ENCODE data around the gene TTC9. TPM values are rescaled to one million over a fixed set of nuclear protein-coding genes. Genes with fewer than 3 reads are reported as not detected.

The TTC9 gene
- total and polyA plus RNA-seq, 10 of the 15 experiments (the other 5 are each of a cell fraction or from before 2014, with no cell fraction given), result 0.87 to 15.8 (median 7.8) TPM

DNA sequence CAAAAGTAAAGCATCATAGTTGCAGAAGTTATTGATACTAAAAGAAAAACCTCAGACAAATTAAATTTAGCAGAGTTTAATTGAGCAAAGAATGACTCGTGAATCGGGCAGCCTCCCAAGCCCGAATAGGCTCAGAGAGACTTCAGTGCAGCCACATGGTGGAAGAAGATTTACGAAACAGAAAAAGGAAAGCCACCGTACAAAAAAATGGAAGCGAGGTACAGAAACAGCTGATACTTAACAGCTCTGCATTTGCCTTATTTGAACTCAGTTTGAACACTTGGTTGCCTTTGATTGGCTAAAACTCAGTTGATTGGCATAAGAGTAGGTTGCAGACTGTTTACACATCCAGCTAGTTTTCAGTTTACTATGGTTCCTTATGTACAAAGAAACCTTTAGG lies 12.9 kb downstream of the TTC9 start (continued):
- TF ChIP-seq, protein P1, sequence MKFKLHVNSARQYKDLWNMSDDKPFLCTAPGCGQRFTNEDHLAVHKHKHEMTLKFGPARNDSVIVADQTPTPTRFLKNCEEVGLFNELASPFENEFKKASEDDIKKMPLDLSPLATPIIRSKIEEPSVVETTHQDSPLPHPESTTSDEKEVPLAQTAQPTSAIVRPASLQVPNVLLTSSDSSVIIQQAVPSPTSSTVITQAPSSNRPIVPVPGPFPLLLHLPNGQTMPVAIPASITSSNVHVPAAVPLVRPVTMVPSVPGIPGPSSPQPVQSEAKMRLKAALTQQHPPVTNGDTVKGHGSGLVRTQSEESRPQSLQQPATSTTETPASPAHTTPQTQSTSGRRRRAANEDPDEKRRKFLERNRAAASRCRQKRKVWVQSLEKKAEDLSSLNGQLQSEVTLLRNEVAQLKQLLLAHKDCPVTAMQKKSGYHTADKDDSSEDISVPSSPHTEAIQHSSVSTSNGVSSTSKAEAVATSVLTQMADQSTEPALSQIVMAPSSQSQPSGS (IDR thresholded peaks at IDR 0.05; ENCODE audit: low read length), result no peak
- no peak for TF ChIP-seq SMAD1 (IDR thresholded peaks at IDR 0.05; ENCODE audit: low read depth, partially characterized antibody)
- peak; percentile 68 for TF ChIP-seq ZNF384 (IDR thresholded peaks at IDR 0.05; ENCODE audit: borderline replicate concordance, low read depth, low read length)
- no peak for TF ChIP-seq CHD4 (IDR thresholded peaks at IDR 0.05)
- no peak for TF ChIP-seq ZBED1 (IDR thresholded peaks at IDR 0.05; ENCODE audit: borderline replicate concordance)
- no peak for TF ChIP-seq RFX5 (IDR thresholded peaks at IDR 0.05; ENCODE audit: low read depth, low read length)
- TF ChIP-seq STAT1 (conservative IDR thresholded peaks at IDR 0.05), result no peak
- TF ChIP-seq CREM (IDR thresholded peaks at IDR 0.05; ENCODE audit: low read depth), result no peak
- TF ChIP-seq, protein P2, sequence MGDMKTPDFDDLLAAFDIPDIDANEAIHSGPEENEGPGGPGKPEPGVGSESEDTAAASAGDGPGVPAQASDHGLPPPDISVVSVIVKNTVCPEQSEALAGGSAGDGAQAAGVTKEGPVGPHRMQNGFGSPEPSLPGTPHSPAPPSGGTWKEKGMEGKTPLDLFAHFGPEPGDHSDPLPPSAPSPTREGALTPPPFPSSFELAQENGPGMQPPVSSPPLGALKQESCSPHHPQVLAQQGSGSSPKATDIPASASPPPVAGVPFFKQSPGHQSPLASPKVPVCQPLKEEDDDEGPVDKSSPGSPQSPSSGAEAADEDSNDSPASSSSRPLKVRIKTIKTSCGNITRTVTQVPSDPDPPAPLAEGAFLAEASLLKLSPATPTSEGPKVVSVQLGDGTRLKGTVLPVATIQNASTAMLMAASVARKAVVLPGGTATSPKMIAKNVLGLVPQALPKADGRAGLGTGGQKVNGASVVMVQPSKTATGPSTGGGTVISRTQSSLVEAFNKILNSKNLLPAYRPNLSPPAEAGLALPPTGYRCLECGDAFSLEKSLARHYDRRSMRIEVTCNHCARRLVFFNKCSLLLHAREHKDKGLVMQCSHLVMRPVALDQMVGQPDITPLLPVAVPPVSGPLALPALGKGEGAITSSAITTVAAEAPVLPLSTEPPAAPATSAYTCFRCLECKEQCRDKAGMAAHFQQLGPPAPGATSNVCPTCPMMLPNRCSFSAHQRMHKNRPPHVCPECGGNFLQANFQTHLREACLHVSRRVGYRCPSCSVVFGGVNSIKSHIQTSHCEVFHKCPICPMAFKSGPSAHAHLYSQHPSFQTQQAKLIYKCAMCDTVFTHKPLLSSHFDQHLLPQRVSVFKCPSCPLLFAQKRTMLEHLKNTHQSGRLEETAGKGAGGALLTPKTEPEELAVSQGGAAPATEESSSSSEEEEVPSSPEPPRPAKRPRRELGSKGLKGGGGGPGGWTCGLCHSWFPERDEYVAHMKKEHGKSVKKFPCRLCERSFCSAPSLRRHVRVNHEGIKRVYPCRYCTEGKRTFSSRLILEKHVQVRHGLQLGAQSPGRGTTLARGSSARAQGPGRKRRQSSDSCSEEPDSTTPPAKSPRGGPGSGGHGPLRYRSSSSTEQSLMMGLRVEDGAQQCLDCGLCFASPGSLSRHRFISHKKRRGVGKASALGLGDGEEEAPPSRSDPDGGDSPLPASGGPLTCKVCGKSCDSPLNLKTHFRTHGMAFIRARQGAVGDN (IDR thresholded peaks at IDR 0.05), result peak; percentile 71
- TF ChIP-seq, protein P3, sequence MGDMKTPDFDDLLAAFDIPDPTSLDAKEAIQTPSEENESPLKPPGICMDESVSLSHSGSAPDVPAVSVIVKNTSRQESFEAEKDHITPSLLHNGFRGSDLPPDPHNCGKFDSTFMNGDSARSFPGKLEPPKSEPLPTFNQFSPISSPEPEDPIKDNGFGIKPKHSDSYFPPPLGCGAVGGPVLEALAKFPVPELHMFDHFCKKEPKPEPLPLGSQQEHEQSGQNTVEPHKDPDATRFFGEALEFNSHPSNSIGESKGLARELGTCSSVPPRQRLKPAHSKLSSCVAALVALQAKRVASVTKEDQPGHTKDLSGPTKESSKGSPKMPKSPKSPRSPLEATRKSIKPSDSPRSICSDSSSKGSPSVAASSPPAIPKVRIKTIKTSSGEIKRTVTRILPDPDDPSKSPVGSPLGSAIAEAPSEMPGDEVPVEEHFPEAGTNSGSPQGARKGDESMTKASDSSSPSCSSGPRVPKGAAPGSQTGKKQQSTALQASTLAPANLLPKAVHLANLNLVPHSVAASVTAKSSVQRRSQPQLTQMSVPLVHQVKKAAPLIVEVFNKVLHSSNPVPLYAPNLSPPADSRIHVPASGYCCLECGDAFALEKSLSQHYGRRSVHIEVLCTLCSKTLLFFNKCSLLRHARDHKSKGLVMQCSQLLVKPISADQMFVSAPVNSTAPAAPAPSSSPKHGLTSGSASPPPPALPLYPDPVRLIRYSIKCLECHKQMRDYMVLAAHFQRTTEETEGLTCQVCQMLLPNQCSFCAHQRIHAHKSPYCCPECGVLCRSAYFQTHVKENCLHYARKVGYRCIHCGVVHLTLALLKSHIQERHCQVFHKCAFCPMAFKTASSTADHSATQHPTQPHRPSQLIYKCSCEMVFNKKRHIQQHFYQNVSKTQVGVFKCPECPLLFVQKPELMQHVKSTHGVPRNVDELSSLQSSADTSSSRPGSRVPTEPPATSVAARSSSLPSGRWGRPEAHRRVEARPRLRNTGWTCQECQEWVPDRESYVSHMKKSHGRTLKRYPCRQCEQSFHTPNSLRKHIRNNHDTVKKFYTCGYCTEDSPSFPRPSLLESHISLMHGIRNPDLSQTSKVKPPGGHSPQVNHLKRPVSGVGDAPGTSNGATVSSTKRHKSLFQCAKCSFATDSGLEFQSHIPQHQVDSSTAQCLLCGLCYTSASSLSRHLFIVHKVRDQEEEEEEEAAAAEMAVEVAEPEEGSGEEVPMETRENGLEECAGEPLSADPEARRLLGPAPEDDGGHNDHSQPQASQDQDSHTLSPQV (IDR thresholded peaks at IDR 0.05), result 0 out of 2 replicates have a peak, but pooled peaks have one; percentile 11
- TF ChIP-seq CHD2 (IDR thresholded peaks at IDR 0.05; ENCODE audit: borderline replicate concordance, low read depth, low read length), result no peak
- TF ChIP-seq GABPA (IDR thresholded peaks at IDR 0.05; ENCODE audit: low read depth), result no peak
- TF ChIP-seq MEF2B (IDR thresholded peaks at IDR 0.05; ENCODE audit: partially characterized antibody, poor library complexity, severe bottlenecking), result no peak
- no peak for TF ChIP-seq EP300 (IDR thresholded peaks at IDR 0.05; ENCODE audit: borderline replicate concordance in 1 of 2, control insufficient read depth in 1 of 2, low read depth in 2 of 2, low read length in 2 of 2)
- no peak for TF ChIP-seq TAF1 (IDR thresholded peaks at IDR 0.05; ENCODE audit: borderline replicate concordance, low read depth, low read length)
- no peak for TF ChIP-seq CHD1 (IDR thresholded peaks at IDR 0.05; ENCODE audit: low read depth, low read length)
- peak; percentile 75 for TF ChIP-seq YY1 (IDR thresholded peaks at IDR 0.05; ENCODE audit: low read depth, low read length)
- TF ChIP-seq KLF5 (IDR thresholded peaks at IDR 0.05; ENCODE audit: partially characterized antibody), result no peak
- TF ChIP-seq ZNF24 (IDR thresholded peaks at IDR 0.05), result no peak
- TF ChIP-seq PAX5 (IDR thresholded peaks at IDR 0.05; ENCODE audit: borderline replicate concordance, low read depth, low read length), result no peak
- no peak for TF ChIP-seq NR2C1 (IDR thresholded peaks at IDR 0.05)
- no peak for TF ChIP-seq ZSCAN29 (IDR thresholded peaks at IDR 0.05)
- no peak for TF ChIP-seq IKZF2 (IDR thresholded peaks at IDR 0.05)
- TF ChIP-seq RELA (IDR thresholded peaks at IDR 0.05; ENCODE audit: borderline replicate concordance, partially characterized antibody), result no peak

Measured in GM12878 (cell line).